ENCODE measurements around the gene KCNMB2.

KCNMB2 gene

GRCh38 chr3:178583963-178584575 is 47.8 kb downstream of the KCNMB2 start:
- no peak for DNase-seq

- DNase-seq: no peak
These were observed 48.6 kb downstream of the KCNMB2 start for GRCh38 chr3:178584722-178585380.

GRCh38 chr3:178585454-178585853 is 49.2 kb downstream of the KCNMB2 start:
- DNase-seq: no peak

DNA sequence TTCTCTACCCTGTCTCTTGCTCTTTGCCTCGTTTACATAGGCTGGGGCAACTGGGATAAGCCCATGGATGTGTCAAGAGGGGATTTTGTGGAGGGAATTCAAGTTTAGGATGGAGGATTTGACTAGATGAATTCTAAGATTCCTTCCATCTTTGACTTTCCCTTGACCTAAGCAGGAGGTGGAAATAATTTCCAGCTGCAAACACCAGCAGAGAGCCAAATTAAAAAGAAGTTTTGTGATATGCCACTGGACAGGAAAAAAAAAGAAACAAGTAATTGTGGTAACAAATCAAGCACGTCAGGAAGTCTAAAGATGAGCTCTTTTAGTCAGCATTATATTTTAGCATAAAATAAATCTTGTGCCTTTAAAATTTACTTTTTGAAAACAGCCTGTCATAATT is 49.8 kb downstream of the KCNMB2 start:
- no peak for DNase-seq

DNA sequence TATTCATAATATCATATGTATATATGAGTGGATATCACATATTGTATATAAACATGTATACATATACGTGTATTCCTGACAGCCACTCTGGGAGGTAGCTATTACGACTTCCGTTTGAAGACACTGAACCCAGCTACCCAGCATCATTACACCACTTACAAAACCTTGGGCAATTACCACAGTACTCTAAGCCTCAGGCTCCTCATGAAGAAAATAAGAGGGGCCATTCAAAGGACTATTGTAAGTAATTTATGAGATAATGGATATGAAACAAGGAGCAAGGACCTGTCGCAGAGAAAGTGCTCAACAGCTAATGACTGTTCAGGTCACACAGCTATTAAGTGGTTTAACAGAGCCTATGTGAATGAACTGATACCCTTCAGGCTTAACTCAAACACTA is 52.4 kb downstream of the KCNMB2 start:
- no peak for DNase-seq

GRCh38 chr3:178593786-178594185 is 57.5 kb downstream of the KCNMB2 start:
- no peak for DNase-seq

- no peak for DNase-seq
These were observed 61.1 kb downstream of the KCNMB2 start for GRCh38 chr3:178597371-178597770.

- DNase-seq: no peak
These were observed 66.6 kb downstream of the KCNMB2 start for GRCh38 chr3:178602856-178603255.

GRCh38 chr3:178603735-178604134 is 67.5 kb downstream of the KCNMB2 start:
- DNase-seq: no peak

GRCh38 chr3:178618197-178618596 is 82.0 kb downstream of the KCNMB2 start:
- no peak for DNase-seq

DNA sequence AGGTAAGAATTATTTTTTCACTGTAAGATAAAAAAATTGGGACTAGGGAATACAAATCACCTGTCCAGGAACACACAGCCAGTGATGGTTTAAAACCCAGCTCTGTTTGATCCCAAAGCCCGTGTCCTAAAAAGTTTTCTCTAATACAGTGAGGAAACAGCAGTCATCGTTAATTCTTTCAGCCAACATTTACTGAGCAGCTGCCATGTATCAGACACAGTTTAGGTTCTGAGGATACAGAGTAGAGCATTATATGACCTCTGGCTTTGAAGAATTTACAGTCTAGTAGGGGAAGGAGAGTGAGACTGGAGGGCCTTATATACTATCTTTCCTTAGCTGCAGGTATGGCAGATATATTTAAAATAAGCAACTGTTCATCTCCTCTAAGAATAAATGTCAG is 82.7 kb downstream of the KCNMB2 start:
- no peak for DNase-seq

DNA sequence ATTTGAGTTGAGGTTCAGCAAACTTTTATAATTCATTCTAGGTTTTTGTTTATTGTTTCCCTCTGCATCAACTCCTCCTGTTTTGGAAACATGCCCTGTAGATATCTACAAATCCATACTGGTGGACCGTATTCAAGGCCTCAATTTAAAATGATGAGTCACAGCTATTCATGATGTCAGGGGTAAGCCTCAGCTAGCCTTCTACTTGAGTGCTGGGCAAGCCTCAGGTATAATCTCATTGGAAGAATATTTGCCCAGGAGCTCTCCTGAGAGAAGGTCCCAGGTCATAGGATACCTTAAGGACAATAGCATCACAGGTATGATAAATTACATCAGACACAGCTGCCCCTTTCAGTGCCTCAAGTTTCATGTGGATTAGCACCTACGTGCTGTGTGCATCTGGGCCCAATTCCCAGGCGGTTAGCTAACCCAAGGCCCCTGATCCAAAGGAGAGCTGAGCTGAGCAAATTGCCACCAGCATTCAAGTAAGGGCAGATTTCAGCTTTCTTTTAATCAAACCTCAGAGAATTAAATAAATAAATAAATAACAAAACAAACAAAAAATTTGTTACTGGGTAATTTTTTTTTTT is 87.5 kb downstream of the KCNMB2 start:
- no peak for DNase-seq

- no peak for DNase-seq
These were observed 88.0 kb downstream of the KCNMB2 start for GRCh38 chr3:178624276-178624675.

- DNase-seq: no peak
These were observed 88.9 kb downstream of the KCNMB2 start for GRCh38 chr3:178625053-178625600.

- DNase-seq: no peak
These were observed 91.8 kb downstream of the KCNMB2 start for GRCh38 chr3:178628037-178628436.

DNA sequence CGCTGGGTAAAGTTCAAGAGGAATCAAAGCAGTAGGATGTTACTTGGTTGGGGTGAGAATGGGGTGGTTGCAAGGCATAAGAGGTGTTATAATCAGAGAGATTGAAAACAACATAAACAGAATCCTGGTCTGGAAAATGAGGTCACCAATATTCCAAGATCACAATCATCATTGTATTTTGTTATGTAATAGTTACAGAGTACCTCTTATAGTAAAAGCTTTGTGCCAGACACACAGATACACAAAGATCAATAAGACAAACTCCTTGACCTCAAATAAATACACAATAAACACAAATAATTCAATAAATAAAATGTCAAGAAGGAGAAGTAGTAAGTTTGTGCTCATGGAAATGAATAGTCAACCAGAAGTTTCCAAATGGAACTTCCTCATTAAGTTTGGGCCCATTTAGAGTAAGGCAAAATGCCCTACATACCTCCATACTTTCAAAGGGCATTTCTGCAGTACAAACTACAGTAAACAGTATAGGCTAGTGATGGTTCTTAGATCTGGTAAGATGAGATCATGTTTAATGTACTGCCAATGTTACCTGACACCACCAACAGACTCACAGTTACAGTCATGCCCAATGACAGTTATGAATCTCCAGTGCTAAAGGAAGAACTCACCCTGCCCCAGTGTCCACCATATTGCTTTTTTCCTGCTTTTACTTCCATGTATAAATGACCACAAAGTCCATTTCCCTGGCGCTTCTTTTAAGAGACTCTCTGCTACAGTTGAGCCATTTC is 93.4 kb downstream of the KCNMB2 start:
- DNase-seq: no peak

DNA sequence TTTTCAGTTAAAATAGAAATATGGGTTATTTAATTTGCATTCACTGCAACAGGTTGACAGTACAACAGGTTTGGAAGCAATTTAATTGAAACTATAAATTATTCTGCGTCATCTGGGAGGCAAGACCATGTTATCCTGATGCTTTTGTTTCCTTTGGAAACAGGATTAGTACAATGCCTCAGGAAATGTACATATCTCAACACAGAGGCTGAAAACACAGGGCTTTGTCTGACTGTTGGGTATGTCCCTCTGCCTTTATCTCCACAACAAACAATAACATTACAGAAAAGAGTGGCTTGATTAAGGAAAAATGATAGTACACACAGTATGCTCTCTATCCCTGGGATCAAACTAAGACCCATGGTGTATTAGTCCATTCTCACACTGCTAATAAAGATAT is 95.7 kb downstream of the KCNMB2 start:
- no peak for DNase-seq

GRCh38 chr3:178634975-178635374 is 98.7 kb downstream of the KCNMB2 start:
- DNase-seq: no peak

DNA sequence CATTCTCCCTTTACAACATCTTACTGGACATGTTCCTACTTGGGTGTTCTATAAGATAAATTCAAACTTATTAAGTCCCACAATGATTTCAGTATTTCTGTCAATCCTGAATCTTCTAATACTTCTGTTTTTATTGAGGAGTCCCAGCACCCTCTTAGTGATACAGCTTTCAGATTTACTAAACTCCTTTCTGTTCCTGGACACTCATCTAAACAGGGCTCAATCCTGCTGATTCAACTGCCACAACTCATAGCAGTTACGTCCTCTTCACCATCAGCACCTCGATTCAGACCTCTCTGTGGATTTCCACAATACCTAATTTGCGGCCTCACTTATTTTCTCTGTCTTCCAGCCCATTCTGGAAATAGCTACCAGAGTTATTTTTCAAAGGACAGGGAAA is 101.6 kb downstream of the KCNMB2 start:
- DNase-seq: no peak

DNA sequence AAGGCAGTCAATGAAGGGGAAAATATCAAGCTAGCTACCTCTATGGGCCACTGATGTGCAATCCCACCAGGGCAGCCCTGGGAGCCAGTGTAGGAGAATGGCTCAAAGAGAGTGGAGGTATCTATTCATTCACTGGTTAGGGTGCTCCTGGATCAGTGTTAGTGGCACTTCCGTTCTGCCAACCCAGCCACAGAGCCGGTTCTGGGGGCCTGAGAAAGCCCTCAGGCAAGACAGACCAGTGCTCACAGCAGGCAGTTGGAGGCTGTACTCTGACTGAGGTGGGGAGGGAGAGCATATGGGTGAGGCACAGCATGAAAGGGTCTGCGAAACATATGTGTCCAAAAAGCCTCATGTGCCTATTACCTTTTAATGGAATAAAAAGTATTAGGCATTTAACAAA is 109.3 kb downstream of the KCNMB2 start:
- no peak for DNase-seq

- no peak for DNase-seq
These were observed 110.1 kb downstream of the KCNMB2 start for GRCh38 chr3:178646186-178646862.

DNA sequence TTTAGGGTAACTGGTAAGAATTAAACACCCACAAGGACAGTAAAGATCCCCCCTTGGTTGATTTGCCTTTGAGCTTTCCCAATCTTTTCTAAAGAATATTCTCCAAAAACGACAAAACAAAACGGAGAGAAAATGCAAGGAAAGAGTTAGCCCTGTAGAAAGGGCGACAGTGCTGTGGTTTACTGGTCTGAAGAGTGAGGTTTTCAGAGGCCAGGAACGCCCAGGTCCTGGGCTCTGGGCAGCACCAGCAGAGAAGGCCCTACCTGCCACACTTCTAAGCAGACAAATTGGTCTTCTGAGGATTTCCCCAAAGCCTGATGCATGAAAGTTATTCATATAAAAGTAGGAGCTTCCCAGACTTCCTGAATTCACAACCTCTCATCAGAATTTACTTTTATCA is 119.3 kb downstream of the KCNMB2 start:
- DNase-seq: no peak
